HCEC 1CT (cell line): ENCODE results near the gene NRXN3.

ENCODE experiments used
- DNase-seq: peaks from one replicate; pipeline ENCODE4 v3.0.0-alpha.2; 2017

NRXN3 gene

GRCh38 chr14:78752518-78753188, 582.5 kb downstream of the NRXN3 start:
- no peak for DNase-seq

- no peak for DNase-seq
Observed at GRCh38 chr14:78754059-78754458, 583.9 kb downstream of the NRXN3 start.

- peak; percentile 55 for DNase-seq
Observed at GRCh38 chr14:78758333-78758732, 588.2 kb downstream of the NRXN3 start.

- DNase-seq: no peak
Observed at GRCh38 chr14:78762331-78762730, 592.2 kb downstream of the NRXN3 start.

GRCh38 chr14:78763746-78764145, 593.6 kb downstream of the NRXN3 start:
- no peak for DNase-seq

- DNase-seq: peak; percentile 78
Observed at GRCh38 chr14:78764240-78764639, 594.1 kb downstream of the NRXN3 start.

GRCh38 chr14:78764645-78765044, 594.5 kb downstream of the NRXN3 start:
- DNase-seq: no peak

- DNase-seq: peak; percentile 64
Observed at GRCh38 chr14:78767436-78767835, 597.3 kb downstream of the NRXN3 start.

GRCh38 chr14:78782551-78782950, 612.4 kb downstream of the NRXN3 start:
- DNase-seq: peak; percentile 65

GRCh38 chr14:78785265-78785664, 615.1 kb downstream of the NRXN3 start:
- peak; percentile 3 for DNase-seq

- peak; percentile 22 for DNase-seq
Observed at GRCh38 chr14:78788467-78789360, 618.5 kb downstream of the NRXN3 start.

- peak; percentile 27 for DNase-seq
Observed at GRCh38 chr14:78790271-78790670, 620.1 kb downstream of the NRXN3 start.

- DNase-seq: no peak
Observed at GRCh38 chr14:78798757-78799156, 628.6 kb downstream of the NRXN3 start.

- DNase-seq: peak; percentile 48
Observed at GRCh38 chr14:78805570-78805969, 635.4 kb downstream of the NRXN3 start.

- DNase-seq: peak; percentile 46
Observed at GRCh38 chr14:78823035-78823434, 652.9 kb downstream of the NRXN3 start.

- no peak for DNase-seq
Observed at GRCh38 chr14:78823516-78823915, 653.3 kb downstream of the NRXN3 start.

- DNase-seq: no peak
Observed at GRCh38 chr14:78829274-78829673, 659.1 kb downstream of the NRXN3 start.

- no peak for DNase-seq
Observed at GRCh38 chr14:78834766-78835451, 664.7 kb downstream of the NRXN3 start.

GRCh38 chr14:78835909-78836308, 665.7 kb downstream of the NRXN3 start:
- DNase-seq: no peak

GRCh38 chr14:78836777-78837176, 666.6 kb downstream of the NRXN3 start:
- DNase-seq: peak; percentile 80

GRCh38 chr14:78838959-78839358, 668.8 kb downstream of the NRXN3 start:
- no peak for DNase-seq

GRCh38 chr14:78840898-78841297, 670.7 kb downstream of the NRXN3 start:
- no peak for DNase-seq

GRCh38 chr14:78847801-78848200, 677.6 kb downstream of the NRXN3 start:
- DNase-seq: no peak
